Measurements from ENCODE around the gene RGS5.

The RGS5 gene

GRCh38 chr1:163213626-163214025, 10.9 kb upstream of the RGS5 start:
- no peak for TF ChIP-seq PPARA (CRISPR knock-in tag; IDR thresholded peaks at IDR 0.05; ENCODE audit: borderline replicate concordance)
- TF ChIP-seq ZNF565 (CRISPR knock-in tag; conservative IDR thresholded peaks at IDR 0.05; ENCODE audit: low read depth): no peak
- TF ChIP-seq ESRRG (CRISPR knock-in tag; IDR thresholded peaks at IDR 0.05): no peak
- no peak for TF ChIP-seq ZNF70 (CRISPR knock-in tag; IDR thresholded peaks at IDR 0.05)
- no peak for TF ChIP-seq ZC3H10 (CRISPR knock-in tag; IDR thresholded peaks at IDR 0.05)
- ATAC-seq: no peak

DNA sequence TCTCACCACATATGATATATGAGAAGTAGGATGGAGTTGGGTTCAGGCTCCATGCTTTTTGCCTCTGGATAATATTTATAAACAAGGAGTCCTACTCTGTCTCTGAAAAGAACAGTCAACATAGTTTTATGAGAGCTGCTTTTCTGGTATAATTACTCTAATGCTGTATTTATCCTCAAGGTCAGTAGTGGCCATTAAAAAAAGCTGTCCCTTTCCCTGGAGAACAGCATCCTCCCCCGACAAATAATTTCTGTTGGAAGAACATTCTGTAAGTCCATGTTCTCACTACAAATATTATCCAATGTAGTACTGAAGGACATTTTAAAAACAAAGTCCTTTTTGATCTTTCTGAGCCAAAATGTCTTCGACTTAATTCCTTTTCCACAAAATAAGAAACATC, 9.0 kb upstream of the RGS5 start:
- no peak for ATAC-seq
- TF ChIP-seq CSRNP3 (CRISPR knock-in tag; IDR thresholded peaks at IDR 0.05) (no peak), ZNF8 (CRISPR knock-in tag; IDR thresholded peaks at IDR 0.05) (no peak), ESRRG (CRISPR knock-in tag; IDR thresholded peaks at IDR 0.05) (no peak), ISL1 (CRISPR knock-in tag; IDR thresholded peaks at IDR 0.05) (no peak), ZNF565 (CRISPR knock-in tag; conservative IDR thresholded peaks at IDR 0.05; ENCODE audit: low read depth) (no peak), GLIS3 (CRISPR knock-in tag; IDR thresholded peaks at IDR 0.05) (no peak), ZFP30 (CRISPR knock-in tag; IDR thresholded peaks at IDR 0.05) (no peak), ZC3H10 (CRISPR knock-in tag; IDR thresholded peaks at IDR 0.05) (no peak), TOX (CRISPR knock-in tag; IDR thresholded peaks at IDR 0.05; ENCODE audit: borderline replicate concordance) (no peak), PATZ1 (CRISPR knock-in tag; IDR thresholded peaks at IDR 0.05; ENCODE audit: borderline replicate concordance) (no peak), RARB (CRISPR knock-in tag; IDR thresholded peaks at IDR 0.05) (no peak), ZNF70 (CRISPR knock-in tag; IDR thresholded peaks at IDR 0.05) (no peak), SNAI2 (CRISPR knock-in tag; IDR thresholded peaks at IDR 0.05) (no peak), ARNTL (CRISPR knock-in tag; IDR thresholded peaks at IDR 0.05; ENCODE audit: borderline replicate concordance, low read depth) (no peak)
- TF ChIP-seq, protein P1, sequence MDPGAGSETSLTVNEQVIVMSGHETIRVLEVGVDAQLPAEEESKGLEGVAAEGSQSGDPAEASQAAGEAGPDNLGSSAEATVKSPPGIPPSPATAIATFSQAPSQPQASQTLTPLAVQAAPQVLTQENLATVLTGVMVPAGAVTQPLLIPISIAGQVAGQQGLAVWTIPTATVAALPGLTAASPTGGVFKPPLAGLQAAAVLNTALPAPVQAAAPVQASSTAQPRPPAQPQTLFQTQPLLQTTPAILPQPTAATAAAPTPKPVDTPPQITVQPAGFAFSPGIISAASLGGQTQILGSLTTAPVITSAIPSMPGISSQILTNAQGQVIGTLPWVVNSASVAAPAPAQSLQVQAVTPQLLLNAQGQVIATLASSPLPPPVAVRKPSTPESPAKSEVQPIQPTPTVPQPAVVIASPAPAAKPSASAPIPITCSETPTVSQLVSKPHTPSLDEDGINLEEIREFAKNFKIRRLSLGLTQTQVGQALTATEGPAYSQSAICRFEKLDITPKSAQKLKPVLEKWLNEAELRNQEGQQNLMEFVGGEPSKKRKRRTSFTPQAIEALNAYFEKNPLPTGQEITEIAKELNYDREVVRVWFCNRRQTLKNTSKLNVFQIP (CRISPR knock-in tag; IDR thresholded peaks at IDR 0.05; ENCODE audit: borderline replicate concordance, low read depth): no peak

DNA sequence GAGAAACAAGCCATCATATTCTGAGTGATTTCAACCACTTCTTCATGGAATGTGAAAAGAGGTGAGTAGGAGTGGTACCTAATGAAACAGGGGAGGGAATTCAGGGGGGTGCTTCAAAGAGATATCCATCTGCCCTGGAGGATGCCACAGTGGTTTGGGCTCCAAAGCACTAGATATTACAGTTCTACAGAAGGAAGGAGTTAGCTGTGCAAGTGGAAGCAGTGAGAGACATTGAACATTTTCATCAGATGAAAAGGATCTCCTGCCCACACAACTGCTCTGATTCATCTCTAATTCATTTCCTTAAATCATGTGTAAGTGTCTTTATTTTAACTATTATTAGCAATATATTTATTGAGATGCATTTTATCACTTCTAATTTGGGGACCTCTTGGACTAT, 2.8 kb upstream of the RGS5 start:
- TF ChIP-seq CSDC2 (CRISPR knock-in tag; IDR thresholded peaks at IDR 0.05): no peak
- TF ChIP-seq PPARA (CRISPR knock-in tag; IDR thresholded peaks at IDR 0.05; ENCODE audit: borderline replicate concordance): no peak
- no peak for TF ChIP-seq TSHZ2 (CRISPR knock-in tag; IDR thresholded peaks at IDR 0.05)
- TF ChIP-seq GLIS3 (CRISPR knock-in tag; IDR thresholded peaks at IDR 0.05): no peak
- no peak for TF ChIP-seq SNAI2 (CRISPR knock-in tag; IDR thresholded peaks at IDR 0.05)
- no peak for TF ChIP-seq ESRRG (CRISPR knock-in tag; IDR thresholded peaks at IDR 0.05)
- no peak for TF ChIP-seq CSRNP3 (CRISPR knock-in tag; IDR thresholded peaks at IDR 0.05)
- TF ChIP-seq, protein P1 (CRISPR knock-in tag; IDR thresholded peaks at IDR 0.05; ENCODE audit: borderline replicate concordance, low read depth): no peak
- no peak for TF ChIP-seq TOX (CRISPR knock-in tag; IDR thresholded peaks at IDR 0.05; ENCODE audit: borderline replicate concordance)
- no peak for TF ChIP-seq ZFP30 (CRISPR knock-in tag; IDR thresholded peaks at IDR 0.05)
- TF ChIP-seq ZNF70 (CRISPR knock-in tag; IDR thresholded peaks at IDR 0.05): no peak
- no peak for ATAC-seq

Measured in SK-N-SH treated with all-trans-retinoic acid at 6 μM for 48 hours (cell line).